Neuron (in vitro differentiated cells): ENCODE data around the gene ARHGAP4.

Source experiments
- H2AFZ ChIP-seq: one replicate; pipeline ENCODE4 v1.6.1; 2013; ENCODE audit warnings: low read depth, mild to moderate bottlenecking, inconsistent platforms, low read length, moderate library complexity
- H3K27me3 ChIP-seq: one replicate; pipeline ENCODE4 v1.6.1; 2013; ENCODE audit warnings: low read length; ENCODE audit not compliant: insufficient read depth
- H3K36me3 ChIP-seq: one replicate; pipeline ENCODE4 v1.6.1; 2013; ENCODE audit warnings: low read length; ENCODE audit not compliant: insufficient read depth
- H3K4me1 ChIP-seq: one replicate; pipeline ENCODE4 v1.6.1; 2013; ENCODE audit warnings: low read length; ENCODE audit not compliant: insufficient read depth
- H3K4me3 ChIP-seq: 2 replicates; pipeline ENCODE4 v1.5.1; 2013; ENCODE audit warnings: mild to moderate bottlenecking, low read length, moderate library complexity
- H3K9me3 ChIP-seq: one replicate; pipeline ENCODE4 v1.6.1; 2013; ENCODE audit warnings: low read length

The ARHGAP4 gene

GRCh38 chrX:153957224-153957623 lies 31.2 kb upstream of the ARHGAP4 start:
- Histone ChIP-seq H2AFZ (no peak overlapping the region), H3K27me3 (no peaks in the 10 kb centered on the region), H3K4me3 (no peak overlapping the region), H3K36me3 (peaks cover 81% of the 10 kb centered on the region), H3K4me1 (no peaks in the 10 kb centered on the region), H3K9me3 (no peaks in the 10 kb centered on the region)

GRCh38 chrX:153956044-153956907 lies 30.2 kb upstream of the ARHGAP4 start:
- Histone ChIP-seq H3K4me3 (no peak overlapping the region), H2AFZ (no peak overlapping the region), H3K27me3 (no peaks in the 10 kb centered on the region), H3K36me3 (peaks cover 80% of the 10 kb centered on the region), H3K9me3 (no peaks in the 10 kb centered on the region), H3K4me1 (no peaks in the 10 kb centered on the region)

- H3K9me3 ChIP-seq = no peaks in the 10 kb centered on the region
- H3K27me3 ChIP-seq = no peaks in the 10 kb centered on the region
- H3K36me3 ChIP-seq = peaks cover 79% of the 10 kb centered on the region
- no peaks in the 10 kb centered on the region for H3K4me1 ChIP-seq
- no peak overlapping the region for H3K4me3 ChIP-seq
- no peak overlapping the region for H2AFZ ChIP-seq
Observed at GRCh38 chrX:153955228-153955732, 29.2 kb upstream of the ARHGAP4 start.

GRCh38 chrX:153954558-153955227 lies 28.6 kb upstream of the ARHGAP4 start:
- Histone ChIP-seq H3K4me1 (peaks cover 4% of the 10 kb centered on the region), H2AFZ (no peak overlapping the region), H3K36me3 (peaks cover 79% of the 10 kb centered on the region), H3K4me3 (no peak overlapping the region), H3K27me3 (no peaks in the 10 kb centered on the region), H3K9me3 (no peaks in the 10 kb centered on the region)

- H3K9me3 ChIP-seq = no peaks in the 10 kb centered on the region
- peaks cover 79% of the 10 kb centered on the region for H3K36me3 ChIP-seq
- H3K4me3 ChIP-seq = no peak overlapping the region
- H2AFZ ChIP-seq = no peak overlapping the region
- peaks cover 8% of the 10 kb centered on the region for H3K4me1 ChIP-seq
- H3K27me3 ChIP-seq = no peaks in the 10 kb centered on the region
Observed at GRCh38 chrX:153953892-153954557, 28.0 kb upstream of the ARHGAP4 start.

- Histone ChIP-seq H3K9me3 (no peaks in the 10 kb centered on the region), H3K36me3 (peaks cover 73% of the 10 kb centered on the region), H3K27me3 (no peaks in the 10 kb centered on the region), H3K4me3 (no peak overlapping the region), H3K4me1 (peaks cover 14% of the 10 kb centered on the region), H2AFZ (no peak overlapping the region)
Observed at GRCh38 chrX:153953342-153953830, 27.3 kb upstream of the ARHGAP4 start.

DNA sequence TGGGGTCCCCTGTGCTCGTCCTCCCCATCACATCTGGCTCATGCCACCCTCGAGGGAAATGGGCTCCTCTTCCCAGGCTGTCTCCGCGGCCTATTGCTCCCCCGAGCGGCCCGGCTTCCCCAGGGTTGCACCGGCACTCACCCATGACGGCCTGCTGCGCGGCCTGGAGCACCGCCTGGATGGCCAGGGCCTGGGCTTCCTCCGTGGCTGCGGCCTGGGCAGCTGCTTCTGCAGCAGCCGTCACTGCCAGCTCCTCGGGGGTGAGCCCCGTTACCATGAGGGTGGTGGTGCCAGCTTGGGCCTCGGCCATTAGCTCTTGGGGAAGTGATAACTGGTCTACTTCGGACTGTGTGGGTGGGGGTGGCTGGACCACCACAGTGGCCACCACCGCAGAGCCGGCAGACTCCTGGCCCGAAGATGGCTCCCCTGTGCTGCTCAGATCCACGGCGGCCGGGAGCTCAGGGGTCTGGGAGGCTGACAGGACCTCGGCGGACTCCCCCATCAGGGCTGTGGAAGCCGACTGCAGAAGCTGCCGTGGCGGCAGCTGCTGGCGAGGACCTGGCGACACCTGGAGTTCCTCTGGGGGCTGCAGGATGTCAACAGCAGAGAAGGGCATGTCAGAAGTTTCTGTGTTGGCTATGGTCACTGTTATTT lies 26.4 kb upstream of the ARHGAP4 start:
- Histone ChIP-seq H3K9me3 (no peaks in the 10 kb centered on the region), H3K27me3 (no peaks in the 10 kb centered on the region), H3K36me3 (peaks cover 72% of the 10 kb centered on the region)

GRCh38 chrX:153951683-153952372 lies 25.8 kb upstream of the ARHGAP4 start:
- no peak overlapping the region for H3K4me3 ChIP-seq
- H2AFZ ChIP-seq = no peak overlapping the region
- no peaks in the 10 kb centered on the region for H3K9me3 ChIP-seq
- H3K4me1 ChIP-seq = peaks cover 25% of the 10 kb centered on the region
- no peaks in the 10 kb centered on the region for H3K27me3 ChIP-seq
- peaks cover 65% of the 10 kb centered on the region for H3K36me3 ChIP-seq

More for the DNA sequence above, 26.4 kb upstream of the ARHGAP4 start:
- H3K4me1 ChIP-seq = peaks cover 23% of the 10 kb centered on the region
- no peak overlapping the region for H3K4me3 ChIP-seq
- H2AFZ ChIP-seq = no peak overlapping the region

- peaks cover 4% of the 10 kb centered on the region for H3K27me3 ChIP-seq
- H3K4me3 ChIP-seq = no peak overlapping the region
- no peaks in the 10 kb centered on the region for H3K9me3 ChIP-seq
- H2AFZ ChIP-seq = no peak overlapping the region
- peaks cover 50% of the 10 kb centered on the region for H3K36me3 ChIP-seq
- H3K4me1 ChIP-seq = peaks cover 25% of the 10 kb centered on the region
Observed at GRCh38 chrX:153950127-153950526, 24.1 kb upstream of the ARHGAP4 start.

- H3K4me1 ChIP-seq = peaks cover 30% of the 10 kb centered on the region
- H3K27me3 ChIP-seq = peaks cover 4% of the 10 kb centered on the region
- H2AFZ ChIP-seq = no peak overlapping the region
- H3K36me3 ChIP-seq = peaks cover 44% of the 10 kb centered on the region
- no peaks in the 10 kb centered on the region for H3K9me3 ChIP-seq
- H3K4me3 ChIP-seq = no peak overlapping the region
Observed at GRCh38 chrX:153948847-153949805, 23.1 kb upstream of the ARHGAP4 start.

DNA sequence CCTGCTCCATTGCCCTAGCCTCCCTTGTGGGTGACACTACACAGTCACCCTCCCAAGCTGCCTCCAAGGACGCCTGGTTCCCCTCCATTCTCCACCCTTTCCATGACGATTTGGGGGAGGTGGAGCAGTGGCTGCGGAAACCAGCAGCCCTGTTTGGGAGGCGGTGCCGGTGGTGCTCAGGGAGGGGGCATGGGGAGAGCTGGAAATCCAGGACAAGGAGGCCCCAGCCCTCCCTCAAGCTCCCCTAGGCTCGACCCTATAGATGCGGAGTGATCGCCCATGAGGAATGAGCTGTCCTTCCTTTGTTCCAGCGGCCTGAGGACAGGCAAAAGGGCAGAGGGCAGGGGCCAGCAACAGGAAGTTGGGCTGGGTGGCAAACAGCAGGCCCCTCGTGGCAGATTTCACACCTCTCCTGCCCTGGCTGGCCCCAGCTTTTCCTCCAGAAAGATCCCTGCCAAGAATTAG lies 22.0 kb upstream of the ARHGAP4 start:
- H3K9me3 ChIP-seq = no peaks in the 10 kb centered on the region
- peaks cover 31% of the 10 kb centered on the region for H3K4me1 ChIP-seq
- peaks cover 4% of the 10 kb centered on the region for H3K27me3 ChIP-seq
- peaks cover 38% of the 10 kb centered on the region for H3K36me3 ChIP-seq
- no peak overlapping the region for H2AFZ ChIP-seq
- no peak overlapping the region for H3K4me3 ChIP-seq
